Stimulated activated CD8-positive, alpha-beta memory T cell treated with anti-CD3 and anti-CD28 coated beads, Interleukin-15, amount 100 ng/mL, for 48 hours (primary cell): ENCODE measurements around the gene ATG101.

Experiments
- DNase-seq, 2 donors: peaks; one replicate each; pipeline ENCODE4 v3.0.0-alpha.2; 2020; ENCODE audit warnings: low read depth in 2 of 2

ATG101 gene

GRCh38 chr12:52057638-52058576 lies 11.9 kb upstream of the ATG101 start:
- DNase-seq, result no peak

GRCh38 chr12:52058631-52059361 lies 11.0 kb upstream of the ATG101 start:
- DNase-seq, result no peak

- no peak for DNase-seq
Observed at GRCh38 chr12:52059582-52060497, 9.9 kb upstream of the ATG101 start.

GRCh38 chr12:52060498-52061177 lies 9.1 kb upstream of the ATG101 start:
- no peak for DNase-seq

GRCh38 chr12:52061470-52062166 lies 8.2 kb upstream of the ATG101 start:
- no peak for DNase-seq

- DNase-seq, result no peak
Observed at GRCh38 chr12:52062167-52063081, 7.4 kb upstream of the ATG101 start.

- DNase-seq, result no peak
Observed at GRCh38 chr12:52063082-52063924, 6.5 kb upstream of the ATG101 start.

GRCh38 chr12:52063981-52064649 lies 5.7 kb upstream of the ATG101 start:
- DNase-seq, result no peak

GRCh38 chr12:52066346-52067080 lies 3.3 kb upstream of the ATG101 start:
- DNase-seq, result no peak

- no peak for DNase-seq
Observed at GRCh38 chr12:52067081-52067374, 2.8 kb upstream of the ATG101 start.

GRCh38 chr12:52070185-52070925 lies 577 bp downstream of the ATG101 start:
- no peak for DNase-seq

- DNase-seq, result no peak
Observed at GRCh38 chr12:52073531-52074381, 4.0 kb downstream of the ATG101 start.

- no peak for DNase-seq
Observed at GRCh38 chr12:52074971-52075724, 5.4 kb downstream of the ATG101 start.

- no peak for DNase-seq
Observed at GRCh38 chr12:52076811-52077210, 7.0 kb downstream of the ATG101 start.

- DNase-seq, result no peak
Observed at GRCh38 chr12:52078276-52078675, 8.5 kb downstream of the ATG101 start.
